Measurements from ENCODE around the gene BCCIP.

GRCh38 chr10:125822878-125823662 is at the start of gene BCCIP, which contains the start of gene UROS:
- no peak for TF ChIP-seq CTCF (IDR thresholded peaks at IDR 0.05; ENCODE audit: insufficient read depth, low read length, poor library complexity, severe bottlenecking)
- TF ChIP-seq EZH2phosphoT487 (conservative IDR thresholded peaks at IDR 0.05; ENCODE audit: low read length) = no peak

Measured in SU-DHL-6 (cell line).